Measurements from ENCODE around the gene EMX1.

The EMX1 gene

DNA sequence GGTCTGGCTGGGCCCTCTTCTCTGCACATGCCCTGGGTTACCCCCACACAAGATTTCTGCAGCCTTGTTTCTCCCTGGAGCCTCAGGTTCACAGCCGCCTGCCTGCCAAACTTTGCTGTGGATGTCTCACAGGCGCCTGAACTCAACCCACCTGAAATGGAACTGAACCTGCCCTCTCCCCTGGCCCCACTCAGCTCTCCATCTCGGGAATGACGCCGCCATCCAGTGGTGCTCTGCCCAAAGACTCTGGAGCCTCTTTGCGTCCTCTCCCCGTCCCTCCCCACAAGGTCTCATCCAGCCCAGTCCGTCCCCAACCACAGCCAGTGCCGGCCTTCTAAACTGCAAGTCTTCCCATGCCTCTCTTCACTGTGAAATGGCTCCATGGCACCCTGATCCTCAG, 29.1 kb downstream of the EMX1 start:
- DNase-seq = no peak

DNA sequence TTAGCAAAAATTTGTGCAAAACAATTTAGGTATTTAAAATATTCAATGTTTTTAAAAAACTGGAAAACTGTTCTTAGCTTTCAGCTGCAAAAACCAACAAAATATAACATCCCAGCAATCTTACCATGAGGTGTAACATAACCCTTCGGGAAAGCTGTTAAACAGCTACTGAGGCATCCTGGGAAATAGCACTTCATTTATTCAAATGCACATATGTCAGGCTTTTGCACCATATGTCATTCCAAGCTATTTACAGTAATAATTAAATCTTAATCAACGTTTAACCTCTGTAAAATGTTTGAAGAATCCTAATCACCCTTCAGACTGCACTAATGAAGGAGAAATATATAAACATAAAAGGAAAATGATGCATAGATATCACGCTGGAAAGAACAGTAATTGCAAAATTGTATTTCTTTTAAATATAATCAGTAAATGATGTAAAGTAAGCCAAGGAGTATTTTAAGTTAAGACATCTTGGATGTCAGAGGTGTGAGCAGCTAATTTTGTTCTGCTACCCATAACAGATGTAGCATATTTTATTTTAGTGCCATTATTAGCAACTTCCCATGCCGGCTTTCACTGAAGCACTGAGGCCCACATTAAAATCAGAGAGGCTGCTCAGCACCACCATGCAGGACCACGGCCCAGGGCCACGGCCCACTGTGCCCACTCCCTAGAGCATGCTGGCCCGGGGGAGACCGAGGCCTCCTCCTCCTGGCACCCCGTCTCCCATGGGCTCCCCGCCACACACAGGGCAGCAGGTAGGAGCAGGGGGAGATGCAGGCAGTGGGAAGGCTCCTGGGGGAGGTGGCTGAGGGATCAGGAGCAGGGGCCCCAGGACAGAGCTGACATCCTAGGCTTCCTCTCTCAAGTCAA, 30.9 kb downstream of the EMX1 start:
- no peak for DNase-seq

DNA sequence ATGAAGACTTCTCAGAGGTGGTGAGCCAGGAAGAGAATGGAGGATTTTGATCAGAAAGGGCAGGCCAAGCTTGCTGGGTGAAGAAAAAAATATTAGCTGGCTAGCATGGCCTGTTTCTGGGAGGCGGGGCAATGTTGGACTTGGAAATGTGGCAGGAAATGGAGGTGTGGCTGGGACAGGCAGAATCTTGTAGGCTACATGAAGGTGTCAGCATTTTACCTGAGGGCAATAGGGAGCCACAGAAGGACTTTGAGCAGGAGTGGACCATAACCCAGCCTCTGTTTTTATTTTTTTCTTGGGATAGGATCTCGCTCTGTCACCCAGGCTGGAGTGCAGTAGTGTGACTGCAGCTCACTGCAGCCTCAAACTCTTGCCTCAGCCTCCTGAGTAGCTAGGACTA, 31.7 kb downstream of the EMX1 start:
- DNase-seq = no peak

DNA sequence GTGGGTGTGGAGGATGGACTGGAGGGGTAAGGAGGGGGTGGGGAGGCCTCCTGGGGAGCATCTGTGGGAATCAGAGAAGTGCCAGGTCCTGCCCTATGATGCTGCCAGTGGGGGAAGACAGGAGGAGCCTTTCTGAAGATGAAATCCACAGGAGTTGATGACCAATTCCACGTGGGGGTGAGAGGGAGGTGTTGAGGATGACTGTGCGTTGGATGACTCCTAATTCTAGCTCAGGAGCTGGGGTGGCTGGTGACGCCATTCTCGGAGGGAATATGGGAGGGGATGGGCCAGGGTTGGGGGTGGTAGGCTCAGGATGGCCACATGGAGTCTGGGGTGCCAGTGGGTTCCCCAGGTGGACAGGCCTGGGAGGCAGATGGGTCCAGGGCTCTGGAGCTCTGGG, 32.3 kb downstream of the EMX1 start:
- no peak for DNase-seq

DNA sequence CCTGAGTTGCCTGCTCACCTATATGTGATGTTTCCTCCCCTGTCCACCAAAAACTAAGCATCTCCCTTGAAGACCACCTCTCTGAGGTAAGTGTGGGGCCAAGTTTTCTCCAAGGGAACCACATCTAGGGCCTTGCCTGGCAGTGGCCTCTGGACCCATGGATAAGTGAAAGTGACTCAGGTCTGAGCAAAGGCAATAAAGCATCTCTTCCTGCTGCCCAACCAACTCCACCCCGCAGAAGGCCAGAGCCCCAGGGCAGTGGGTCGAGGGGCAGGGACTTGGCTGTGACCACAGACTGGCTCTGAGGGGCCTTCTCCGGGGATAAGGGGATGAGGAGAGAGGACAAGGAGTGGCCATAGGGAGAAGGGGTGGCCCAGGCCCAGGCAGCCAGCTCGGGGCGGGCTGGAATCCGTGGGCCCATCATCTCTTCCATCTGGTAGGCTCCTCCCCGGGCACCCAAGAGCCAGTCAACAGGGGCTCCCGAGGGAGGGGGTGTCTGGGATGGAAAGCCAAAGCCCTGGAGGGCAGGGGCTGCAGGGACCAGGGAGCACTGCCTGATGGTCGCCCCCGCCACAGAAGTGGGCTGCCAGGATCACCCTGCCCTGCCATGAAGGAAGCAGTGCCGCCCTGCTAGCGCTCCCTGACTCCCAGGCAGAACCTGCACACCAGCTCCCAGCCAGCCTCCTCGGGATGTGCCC, 33.4 kb downstream of the EMX1 start:
- no peak for DNase-seq

DNA sequence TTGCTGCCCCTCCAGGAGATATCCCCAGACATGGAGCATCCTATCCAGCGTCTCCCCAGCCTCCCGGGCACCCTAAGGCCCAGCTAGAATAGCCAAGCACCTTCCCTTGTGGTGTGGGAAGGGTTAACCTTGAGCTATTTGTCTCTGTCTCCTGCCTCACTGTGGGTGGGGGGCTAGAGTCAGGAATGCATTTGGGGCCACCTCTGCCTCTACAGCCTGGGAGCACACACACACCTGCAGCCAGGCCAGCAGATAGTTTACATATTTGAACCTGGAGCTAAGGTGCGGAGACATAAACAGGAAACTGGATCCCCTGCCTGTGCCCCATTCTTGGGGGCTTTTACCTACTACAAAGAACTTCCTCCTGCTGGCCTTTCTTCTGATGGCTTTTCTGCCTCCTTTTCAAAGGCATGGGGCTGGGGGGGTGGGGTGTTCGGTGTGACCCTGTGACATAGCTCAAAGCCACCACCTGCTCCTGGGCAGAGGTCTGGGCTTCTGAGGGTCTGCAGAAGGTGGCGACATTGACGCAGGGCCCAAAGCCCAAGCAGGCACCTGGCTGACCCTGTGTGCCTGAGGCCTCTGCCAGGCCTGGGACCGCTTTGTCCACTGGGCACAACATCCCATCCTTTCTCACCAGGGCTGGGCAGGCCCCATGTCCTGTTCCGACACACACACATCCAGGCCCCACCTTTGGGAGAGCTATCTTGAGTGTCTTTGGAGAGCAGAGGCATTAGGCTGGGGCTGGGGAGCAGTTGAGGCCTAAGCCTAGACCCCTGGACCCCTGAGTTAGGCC, 34.2 kb downstream of the EMX1 start:
- DNase-seq = no peak

DNA sequence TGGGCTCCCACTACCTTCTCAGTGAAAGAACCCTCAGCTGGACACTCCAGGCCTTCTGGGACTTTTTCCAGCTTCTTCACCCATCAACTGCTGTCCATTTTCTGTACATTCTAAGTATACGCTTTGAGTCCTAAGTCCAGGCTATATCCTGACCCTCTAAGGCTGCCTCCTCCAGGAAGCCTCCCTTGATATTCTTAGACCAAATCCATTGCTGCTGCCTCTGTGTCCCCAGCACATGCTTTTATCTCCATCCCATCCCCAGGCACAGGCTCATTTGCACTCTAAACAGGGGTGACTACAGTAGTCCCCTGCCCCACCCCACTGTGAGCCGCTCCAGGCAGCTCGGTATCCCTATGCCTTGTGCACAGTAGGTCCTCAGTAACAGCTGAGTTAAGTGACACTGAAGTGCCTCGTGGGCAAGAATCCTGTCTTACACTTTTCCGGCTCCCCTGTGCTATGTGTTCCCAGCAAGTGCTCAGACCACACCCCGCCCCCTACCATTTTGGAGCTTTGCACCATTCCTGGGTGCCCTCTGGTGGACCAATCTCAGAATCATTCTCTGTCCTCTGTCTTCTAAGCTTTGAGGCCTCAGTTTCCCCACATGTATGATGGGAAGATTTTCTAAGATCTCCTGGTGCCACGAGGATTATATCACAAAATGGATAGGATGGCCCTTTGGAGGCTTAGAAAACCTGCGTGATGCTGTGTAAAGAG, 34.9 kb downstream of the EMX1 start:
- DNase-seq = no peak

DNA sequence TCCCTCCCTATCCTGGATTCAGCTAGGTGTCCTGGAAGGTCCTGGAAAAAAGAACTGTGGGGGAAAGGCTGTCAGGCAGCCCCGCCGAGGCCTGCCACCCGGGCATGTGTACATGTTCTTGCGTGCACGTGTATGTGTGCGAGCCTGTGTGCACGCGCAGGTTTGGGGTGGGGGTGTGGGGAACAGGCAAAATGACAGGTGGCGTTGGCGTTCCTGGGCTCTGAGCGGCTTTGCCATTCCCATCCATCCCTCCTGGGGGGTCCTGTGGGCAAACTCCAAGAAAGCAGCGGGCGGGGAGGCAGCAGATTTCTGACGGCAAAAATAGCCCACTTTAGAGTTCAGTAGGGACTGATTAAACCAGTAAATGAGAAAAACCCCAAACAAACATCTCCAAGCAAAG, 35.6 kb downstream of the EMX1 start:
- DNase-seq = no peak

DNA sequence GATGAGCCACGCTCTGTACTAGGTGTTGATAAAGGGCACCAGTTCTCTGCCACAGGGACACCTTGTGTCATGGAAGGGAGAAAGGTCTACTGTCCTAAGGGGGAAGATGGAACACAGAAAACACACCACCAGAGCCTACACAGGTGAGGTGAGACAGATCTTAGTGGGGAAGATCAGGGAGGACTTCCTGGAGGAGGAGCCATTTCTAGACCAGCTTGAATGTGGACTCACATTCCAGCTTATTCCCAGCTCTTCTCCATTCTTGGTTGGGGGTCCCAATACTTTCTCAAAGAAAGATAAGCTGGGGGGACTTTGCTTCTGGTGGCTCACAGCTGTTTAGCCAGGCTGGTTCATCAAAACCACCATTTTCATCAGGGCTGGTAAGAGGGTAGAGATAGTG, 36.2 kb downstream of the EMX1 start:
- DNase-seq = no peak

DNA sequence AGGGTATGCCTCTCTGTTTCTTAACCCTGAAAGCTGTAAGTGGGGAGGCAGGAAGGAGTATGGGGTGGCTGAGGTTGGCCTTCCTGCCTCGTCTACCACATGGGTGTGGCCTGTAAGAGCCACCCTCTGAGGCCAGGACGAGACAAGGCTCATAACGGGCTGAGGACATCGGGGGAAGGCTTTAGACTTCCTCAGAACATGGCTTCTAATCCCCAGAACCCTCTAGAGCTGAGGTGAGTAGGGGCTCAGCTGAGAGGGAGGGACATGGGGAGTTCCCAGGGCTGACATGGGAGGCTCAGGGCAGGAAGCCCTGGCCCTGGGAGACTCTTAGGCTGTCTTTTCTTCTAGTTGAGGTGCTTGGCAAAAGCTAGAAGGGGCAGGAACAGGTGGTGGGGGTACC, 36.7 kb downstream of the EMX1 start:
- DNase-seq = no peak

DNA sequence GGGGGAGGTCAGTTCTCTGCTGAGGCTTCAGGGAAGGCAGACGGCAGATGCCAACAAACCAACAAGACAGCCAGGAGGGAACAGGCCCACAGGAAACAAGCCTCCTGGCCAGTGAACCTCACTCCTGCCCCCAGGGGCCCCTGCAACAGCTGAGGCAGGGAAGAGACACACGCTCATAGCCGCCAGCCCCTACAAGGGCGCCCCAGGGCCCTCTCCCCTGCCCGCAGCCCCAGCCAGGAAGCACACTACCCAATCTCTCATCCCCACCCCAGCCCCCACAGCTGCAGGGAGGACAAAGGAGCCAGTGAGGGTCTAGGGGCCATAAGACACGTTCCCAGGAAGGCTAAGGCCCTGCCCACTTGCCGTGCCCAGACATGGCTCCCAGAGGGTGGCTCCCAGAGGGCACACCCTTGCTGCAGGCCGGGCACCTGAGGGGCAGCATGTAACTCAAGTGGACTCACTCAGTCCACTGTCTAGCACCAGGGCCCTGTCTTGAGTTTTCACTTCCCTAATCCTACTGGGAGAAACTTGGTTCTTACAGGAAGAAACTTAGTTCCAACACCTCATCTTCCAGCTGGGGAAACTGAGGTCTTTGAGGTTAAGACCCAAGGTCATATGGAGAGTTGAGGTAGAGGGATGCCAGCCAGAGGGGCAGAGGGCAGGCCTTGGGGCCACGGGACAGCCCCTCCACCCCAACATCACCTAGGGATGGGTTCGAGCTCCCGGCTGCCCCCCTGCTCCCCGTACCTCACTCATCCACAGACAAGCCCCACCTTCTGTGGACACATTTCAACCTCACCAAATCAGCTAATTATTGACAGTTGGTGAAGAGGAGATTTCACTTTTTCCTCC, 37.3 kb downstream of the EMX1 start:
- no peak for DNase-seq

DNA sequence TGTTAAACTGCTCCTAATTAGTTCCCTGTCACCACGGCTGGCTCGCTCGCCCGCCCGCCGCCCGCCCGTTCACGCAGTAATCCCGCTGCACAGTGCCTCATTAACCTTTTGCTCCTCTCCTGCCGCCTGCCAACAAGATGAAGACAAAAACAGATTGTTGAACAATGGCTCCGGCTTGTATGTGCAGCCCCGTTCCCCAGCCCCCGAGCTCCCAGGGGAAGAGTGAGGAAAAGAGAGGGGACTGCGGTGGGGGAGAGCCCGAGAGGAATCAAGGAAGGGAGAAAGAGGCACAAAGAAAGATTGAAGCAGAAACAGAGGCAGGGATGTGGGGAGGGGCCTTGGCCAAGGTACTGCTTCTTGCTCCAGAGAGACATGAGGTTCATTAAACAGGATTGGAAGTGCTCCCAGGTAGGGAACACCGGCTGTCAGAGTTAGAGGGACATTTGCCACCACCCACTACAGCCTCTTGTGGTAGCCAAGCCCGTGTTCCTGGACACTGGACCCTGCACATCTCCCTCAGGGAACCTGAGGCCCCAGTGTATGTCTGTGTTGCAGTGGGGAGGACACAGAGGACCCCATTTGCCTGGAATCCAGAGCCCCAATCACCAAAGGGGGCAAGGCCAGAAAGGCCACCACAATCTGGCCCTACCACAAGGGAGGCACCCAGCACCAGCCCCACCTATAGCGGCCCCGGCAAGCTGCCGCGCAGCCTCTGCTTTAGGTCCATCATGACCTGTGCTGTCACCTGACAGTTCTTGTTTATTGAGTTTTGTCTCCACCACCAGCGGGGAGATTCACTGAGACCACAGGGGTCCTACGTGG, 38.1 kb downstream of the EMX1 start:
- no peak for DNase-seq

DNA sequence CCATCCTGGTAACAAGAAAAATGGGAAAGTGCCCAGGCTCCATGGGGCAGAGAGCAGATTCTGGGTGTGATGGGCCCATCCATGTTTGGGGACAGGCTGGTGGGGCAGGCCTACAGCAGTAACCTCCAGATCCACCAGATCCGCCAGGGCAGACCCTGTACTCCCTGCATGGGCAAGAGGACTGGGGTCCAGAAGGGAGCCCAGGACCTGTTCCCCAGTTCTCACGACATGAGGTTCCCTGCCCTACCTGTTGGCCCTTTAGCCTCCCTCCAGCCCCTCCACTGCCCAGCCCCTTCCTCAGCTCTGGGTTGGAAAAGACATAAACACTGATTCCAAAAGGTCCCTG, 38.7 kb downstream of the EMX1 start:
- DNase-seq = no peak

DNA sequence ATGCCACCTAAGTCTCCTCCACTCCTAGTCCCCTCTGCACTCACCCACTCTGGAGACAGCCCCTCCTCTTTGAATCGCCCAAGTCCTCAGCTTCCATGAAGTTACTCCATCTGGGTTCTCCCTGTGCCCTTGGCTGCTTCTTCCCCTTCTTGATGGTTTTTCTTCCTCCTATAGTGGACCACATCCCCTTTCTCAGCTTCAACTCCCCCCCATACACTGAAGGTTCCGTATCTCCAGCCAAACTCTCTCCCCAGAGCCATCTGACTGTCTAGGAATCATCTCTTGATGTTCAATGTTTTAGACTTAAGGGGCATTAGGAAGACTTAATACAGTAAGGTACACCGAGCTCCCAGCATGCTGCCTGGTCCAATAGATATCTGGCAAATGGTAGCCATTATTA, 39.6 kb downstream of the EMX1 start:
- DNase-seq = no peak

DNA sequence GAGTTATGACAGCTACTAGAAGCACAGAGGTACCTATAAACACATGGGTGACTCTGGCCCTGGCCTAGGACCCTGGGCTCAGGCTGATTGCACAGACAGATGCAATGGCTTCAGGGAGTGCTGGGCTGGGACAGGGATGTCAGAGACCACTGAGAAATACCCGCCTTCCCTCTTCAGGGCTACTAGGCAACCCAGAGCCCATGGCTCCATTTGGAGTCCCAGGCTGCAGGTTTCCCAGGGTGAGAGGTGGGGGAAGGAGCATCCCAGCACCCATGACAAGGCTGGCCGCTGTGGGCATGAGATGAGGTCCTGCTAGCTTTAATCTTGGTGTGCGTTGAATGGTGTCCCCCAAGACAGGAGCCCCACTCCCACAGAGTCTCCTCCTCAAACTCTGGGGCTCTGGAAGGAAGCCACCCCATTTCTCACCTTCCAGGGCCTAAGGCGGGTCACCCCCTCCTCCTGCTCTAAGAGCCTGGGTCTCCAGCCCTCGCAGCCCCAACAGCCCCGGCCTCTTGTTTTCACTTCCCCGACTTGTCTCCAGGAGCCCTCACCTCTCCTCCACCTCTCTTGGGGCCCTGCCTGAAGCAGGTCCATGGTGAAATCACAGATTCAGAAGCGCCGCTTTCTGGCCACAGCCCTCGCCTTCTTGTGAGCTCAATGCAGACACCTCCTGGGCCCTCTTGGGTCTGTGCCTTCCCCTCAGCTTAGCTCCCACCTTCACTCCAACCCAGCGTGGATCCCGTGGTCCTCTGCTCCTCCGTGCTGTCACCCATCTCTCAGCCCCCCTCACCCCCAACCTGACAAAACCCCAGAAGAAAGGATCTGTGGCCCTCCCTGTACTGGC, 41.4 kb downstream of the EMX1 start:
- DNase-seq = no peak

DNA sequence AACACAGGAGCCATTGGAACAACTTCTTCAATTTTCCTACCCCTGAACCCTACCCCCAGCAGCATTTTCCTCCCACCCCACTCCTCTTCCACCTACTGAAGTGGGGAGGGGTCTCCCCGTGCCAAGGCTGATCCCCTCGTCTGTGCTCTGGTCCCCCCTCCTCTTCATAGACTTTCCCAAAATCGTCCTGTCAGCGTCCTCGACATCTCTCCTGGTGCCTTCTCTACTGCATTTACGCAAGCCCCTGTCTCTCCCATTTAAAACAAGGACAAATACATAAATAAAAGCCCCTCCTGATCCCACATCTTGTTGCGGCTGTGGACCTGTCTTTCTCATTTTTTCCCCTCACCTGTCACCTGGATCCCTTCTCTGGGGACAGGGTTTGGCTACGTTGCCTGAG, 42.2 kb downstream of the EMX1 start:
- no peak for DNase-seq

DNA sequence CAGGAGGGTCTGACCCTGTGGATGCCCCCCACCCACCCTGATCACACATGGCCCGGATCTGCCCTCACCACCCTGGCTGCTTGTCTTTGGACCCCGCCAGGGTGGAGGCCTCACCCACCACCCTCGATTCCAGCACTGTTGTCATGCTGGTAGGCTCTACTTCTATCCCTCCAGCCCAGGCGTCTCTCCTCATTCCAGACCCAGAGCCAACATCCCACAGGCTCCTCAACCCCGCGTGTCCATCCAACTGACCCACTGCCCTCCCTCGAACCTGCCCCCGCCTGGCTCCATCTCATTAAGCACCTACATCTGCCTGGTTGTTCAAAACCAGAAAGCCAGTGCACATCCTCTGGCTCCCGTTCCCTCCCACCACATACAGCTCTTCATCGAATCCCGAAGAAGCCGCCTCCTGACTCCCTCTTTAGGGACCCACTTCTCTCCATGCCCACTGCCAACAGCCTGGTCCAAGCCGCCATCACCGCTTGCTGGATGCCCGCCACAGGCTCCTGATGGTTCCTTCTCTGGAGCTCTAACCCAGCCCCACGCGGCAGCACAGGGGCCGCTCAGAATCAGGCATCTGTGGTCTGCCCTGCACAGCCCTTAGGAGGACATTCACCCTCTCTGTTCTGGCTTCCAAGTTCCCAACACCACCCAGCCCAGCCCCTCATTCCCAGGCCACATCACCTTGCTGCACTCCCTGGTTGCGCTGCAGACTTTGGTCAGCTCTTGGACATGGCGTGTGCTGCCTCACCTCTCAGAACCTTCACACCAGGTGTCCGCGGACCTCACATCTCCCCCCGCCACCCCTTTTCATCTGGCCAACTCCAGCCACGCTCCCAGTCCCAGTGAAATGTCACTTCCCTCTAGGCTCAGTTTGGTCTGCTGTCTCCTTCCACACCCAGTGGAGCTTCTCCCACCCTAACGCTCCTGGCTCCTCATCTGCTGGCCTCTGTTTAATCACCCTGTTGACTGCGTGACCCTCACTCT, 43.0 kb downstream of the EMX1 start:
- DNase-seq = no peak

DNA sequence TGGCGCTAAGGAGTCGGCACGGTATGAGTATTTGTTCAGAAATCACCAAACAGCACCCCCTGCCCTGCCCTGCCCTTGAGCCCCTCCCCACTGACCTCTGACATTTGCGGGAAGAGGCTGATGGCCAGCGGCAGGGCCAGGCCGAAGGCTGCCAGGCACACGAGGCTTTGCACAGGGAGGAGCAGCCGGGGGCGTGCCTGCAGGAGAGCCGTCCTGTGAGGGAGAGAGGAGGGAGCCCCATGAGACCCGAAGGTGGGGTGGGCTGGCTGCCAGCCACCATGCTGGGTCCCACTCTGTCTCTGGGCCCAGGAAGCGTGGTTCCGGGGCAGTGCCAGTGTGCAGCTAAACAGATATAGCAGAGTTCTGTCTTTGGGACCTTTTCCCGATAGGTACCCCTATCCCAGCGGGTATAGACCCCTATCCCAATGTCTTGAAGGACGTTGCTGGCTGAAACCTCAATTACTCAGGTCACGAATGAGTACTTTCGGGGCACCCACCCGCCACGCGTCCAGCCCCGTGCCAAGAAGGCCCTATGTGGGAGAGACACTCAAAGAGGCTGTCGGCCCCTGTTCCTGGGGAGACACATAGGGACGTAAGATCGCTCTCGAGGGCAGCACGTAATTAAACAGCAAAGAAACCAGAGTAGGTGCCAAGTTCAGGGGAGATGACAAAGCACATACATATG, 43.9 kb downstream of the EMX1 start:
- no peak for DNase-seq
